Renal cortex interstitium (tissue), 15 donors: ENCODE results near the gene PROK1. TPM values are rescaled to one million over a fixed set of nuclear protein-coding genes. Genes with fewer than 3 reads are reported as not detected.
"Not testable (repeated sequence)": the region's sequence is repeated elsewhere in the genome, so short reads cannot be mapped to it uniquely, and the experiment has no call there.

ENCODE experiments used
- DNase-seq, 11 donors: peaks; one replicate each; pipeline ENCODE4 v3.0.0-alpha.2; 2013; ENCODE audit warnings: low read depth in 9 of 11, low spot score in 4 of 11; ENCODE audit errors: extremely low read depth in 1 of 11
- long read RNA-seq, 16 experiments: transcript quantifications; one replicate each; lab custom pipeline, GENCODE V29; 2026
- polyA plus RNA-seq, 3 donors: library from polyadenylated mRNA; unstranded; fragments of 120-200 nt; gene quantifications; one replicate each; pipeline ENCODE4 v1.2.1, GENCODE V29; 2013; ENCODE audit not compliant: insufficient read length in 3 of 3

Gene PROK1, protein sequence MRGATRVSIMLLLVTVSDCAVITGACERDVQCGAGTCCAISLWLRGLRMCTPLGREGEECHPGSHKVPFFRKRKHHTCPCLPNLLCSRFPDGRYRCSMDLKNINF
- polyA plus RNA-seq = under 1 TPM in 2 of 3 donors, not detected in 1; 0.07 to 0.12 TPM
- long read RNA-seq, donor 1 = 0 reads
- long read RNA-seq, donor 2 = 0 reads
- long read RNA-seq, donor 3 = 0 reads
- long read RNA-seq, donor 4 = 0 reads
- long read RNA-seq, donor 5 = 0 reads
- long read RNA-seq, donor 6 = 0 reads
- long read RNA-seq, donor 7 = 0 reads
- long read RNA-seq, donor 8 = 0 reads
- long read RNA-seq, donor 9 = 0 reads
- long read RNA-seq, donor 10 = 0 reads
- long read RNA-seq, donor 11 = 0 reads
- long read RNA-seq, donor 12 = 0 reads
- long read RNA-seq, donor 13 = 0 reads
- long read RNA-seq, donor 14 = 0 reads
- long read RNA-seq, donor 15 = 0 reads
- long read RNA-seq, donor 16, partial matches to known transcripts = 0 of 1 reads
- long read RNA-seq, donor 16, other reads (novel, unspliced or antisense) = 0 of 1 reads

DNA sequence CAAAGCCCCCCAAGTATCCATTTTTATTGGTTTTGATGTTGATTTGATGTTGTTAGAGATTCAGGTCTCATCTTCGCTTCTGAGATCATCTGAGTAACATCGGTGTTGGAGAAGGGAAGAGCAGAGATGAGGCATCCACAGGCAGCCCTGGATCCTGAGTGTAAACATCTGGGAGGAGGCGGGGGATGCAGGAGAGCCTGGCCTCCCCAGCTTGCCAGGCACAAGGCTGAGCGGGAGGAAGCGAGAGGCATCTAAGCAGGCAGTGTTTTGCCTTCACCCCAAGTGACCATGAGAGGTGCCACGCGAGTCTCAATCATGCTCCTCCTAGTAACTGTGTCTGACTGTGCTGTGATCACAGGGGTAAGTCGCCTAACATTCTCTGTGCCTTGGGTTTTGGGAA is at the start of gene PROK1:
Gene PROK1, plus strand, starts transcription at position 221 of the 400 bp plus-strand sequence. Its CDS starts 68 bp downstream, at position 289.
- no peak for DNase-seq

DNA sequence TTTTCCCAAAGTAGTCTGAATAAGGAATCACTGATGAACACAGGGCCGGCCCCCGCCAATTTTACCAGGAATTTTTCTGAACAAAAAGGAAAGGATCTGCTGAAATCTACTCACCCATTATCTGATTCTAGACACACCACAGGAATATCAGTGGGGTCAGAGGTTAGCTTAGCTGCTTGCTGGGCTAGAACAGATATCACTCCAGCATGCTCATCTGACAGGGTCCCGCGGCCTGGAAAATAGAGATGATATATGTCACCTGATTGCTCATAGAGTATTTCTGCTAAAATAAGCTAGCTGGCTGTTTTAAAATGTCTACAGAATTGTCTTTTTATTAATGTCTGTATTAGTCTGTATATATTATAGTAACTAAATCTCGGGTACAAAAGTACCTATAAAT is 47.1 kb upstream of the PROK1 start:
- no peak for DNase-seq

DNA sequence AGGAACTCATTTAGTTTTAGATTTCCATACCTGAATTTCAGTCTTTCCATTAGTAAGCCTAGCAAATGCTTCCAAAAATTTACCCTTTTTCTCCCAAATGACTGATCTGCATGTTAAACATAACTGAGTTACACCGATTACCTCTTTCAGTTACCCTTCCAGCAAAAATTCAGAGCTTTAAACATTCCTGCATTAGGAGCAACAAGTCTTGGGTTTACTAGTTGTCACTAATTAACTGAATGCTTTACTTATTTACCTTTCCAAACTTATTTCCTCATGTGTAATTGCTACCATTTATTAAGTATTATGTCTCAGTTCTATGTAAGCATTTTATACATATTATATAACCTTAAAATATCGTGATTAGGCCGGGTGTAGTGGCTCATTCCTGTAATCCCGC is 46.5 kb upstream of the PROK1 start:
- DNase-seq = no peak

DNA sequence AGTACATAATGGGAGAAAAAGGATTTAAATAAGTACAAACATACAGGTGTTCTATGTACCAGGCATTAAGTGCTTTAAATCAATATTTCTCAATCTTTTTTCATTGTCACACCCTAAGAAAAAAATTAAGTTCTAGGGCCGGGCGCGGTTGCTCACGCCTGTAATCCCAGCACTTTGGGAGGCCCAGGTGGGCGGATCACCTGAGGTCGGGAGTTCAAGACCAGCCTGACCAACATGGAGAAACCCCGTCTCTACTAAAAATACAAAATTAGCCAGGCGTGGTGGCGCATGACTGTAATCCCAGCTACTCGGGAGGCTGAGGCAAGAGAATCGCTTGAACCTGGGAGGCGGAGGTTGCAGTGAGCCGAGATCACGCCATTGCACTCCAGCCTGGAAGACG is 44.5 kb upstream of the PROK1 start:
- DNase-seq = not testable (repeated sequence)

DNA sequence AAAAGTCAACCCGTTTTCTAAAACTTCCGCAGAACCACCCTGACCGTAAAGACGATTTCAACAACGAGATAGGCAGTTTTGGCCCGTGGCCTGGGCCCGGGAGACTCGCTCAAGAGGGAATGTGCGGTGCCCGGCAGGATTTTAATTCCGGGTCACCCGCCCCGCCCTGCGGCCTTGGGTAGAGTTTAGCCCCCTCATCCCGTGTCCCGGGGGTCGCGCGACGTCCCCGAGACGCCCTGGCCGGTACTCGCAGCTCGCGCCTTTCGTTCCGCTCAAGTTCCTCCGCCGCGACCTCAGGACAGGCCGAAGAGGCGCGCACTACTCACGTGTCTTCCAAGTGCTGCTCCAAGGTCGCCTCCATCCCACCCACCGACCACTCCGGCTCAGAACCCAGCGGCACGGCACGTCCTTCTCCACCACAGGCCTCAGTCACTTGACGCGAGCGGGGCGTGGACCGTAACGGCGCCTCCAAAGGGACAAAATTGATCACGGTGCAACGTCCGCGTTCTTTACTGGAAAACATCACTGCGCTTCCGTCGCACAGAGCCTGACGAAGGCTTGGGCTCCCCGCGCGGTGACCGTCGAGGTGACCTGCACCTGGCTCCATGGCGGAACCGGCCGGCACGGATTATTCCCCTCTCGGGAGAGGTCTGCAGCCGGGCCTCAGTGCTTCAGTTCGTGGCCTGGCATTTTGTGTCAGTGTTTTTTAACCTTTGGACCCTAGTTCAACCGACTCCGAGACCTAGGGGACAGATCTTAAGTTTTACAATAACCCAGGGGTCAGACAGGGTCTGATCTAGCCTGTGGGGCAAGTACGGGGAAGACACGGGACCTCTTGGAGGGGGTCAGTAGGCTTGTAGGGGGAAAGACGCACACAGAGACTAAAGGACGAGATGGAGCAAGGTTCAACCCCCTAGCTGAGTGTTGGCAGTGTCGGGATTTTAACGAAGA is 43.4 kb upstream of the PROK1 start, which contains the start of gene LAMTOR5:
Gene LAMTOR5, minus strand, starts transcription at position 435 of the 951 bp plus-strand sequence. Its CDS starts 74 bp downstream, at position 361.
- DNase-seq = peak; percentile 82 to 95 (median 91)

DNA sequence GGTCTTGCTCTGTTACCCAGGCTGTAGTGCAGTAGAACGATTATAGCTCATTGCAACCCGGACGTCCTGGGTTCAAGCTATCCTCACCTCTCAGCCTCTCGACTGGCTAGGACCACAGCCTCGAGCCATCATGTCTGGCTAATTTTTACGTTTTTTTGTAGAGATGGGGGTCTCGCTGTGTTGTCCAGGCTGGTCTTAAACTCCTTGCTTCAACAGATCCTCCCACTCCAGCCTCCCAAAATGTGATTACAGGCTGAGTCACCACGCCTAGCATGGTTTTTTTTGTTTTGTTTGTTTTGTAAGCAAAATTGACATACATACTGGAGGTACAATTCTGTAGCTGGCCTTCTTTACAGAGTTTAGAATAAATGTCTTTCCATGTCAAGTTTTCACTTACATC is 42.5 kb upstream of the PROK1 start:
- no peak for DNase-seq

DNA sequence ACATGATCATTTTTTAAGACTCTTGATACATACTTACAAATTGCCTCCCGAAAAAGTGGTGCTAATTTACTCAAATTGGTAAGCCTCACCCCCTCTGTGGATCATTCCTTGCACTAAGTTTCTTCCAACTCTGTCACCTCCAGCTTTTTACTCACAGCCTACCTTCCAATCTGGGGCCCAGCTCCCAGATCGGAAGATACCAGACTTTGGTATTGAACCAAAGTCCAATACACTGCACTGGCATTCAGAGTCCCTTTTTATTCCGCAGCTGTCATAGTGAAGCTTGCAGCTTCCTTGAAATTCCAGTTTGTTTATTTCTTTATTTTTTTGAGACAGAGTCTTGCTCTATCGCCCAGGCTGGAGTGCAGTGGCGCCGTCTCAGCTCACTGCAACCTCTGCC is 41.6 kb upstream of the PROK1 start:
- no peak for DNase-seq

DNA sequence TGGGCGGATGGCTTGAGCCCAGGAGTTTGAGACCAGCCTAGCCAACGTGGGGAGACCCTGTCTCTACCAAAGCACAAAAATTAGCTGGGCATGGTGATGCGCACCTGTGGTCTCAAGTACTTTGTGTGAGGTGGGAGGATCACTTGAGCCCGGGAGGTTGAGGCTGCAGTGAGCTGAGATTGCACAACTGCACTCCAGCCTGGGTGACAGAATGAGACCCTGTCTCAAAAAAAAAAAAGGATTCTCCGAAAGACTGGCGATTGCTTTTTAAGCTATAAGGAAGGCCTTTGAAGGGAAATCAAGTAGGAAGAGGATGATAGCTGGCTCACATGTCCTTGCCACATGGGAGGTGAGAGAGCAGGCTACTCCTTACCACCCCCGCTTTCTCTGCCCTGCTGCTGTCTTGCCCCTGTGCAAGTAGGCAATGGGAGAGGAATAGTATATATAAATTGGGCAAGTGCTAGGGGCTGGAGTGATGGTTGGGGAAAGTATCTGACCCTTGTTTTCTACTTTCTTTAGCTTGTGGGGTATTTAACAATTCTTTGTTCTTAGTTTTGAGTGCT is 39.7 kb upstream of the PROK1 start:
- no peak for DNase-seq

DNA sequence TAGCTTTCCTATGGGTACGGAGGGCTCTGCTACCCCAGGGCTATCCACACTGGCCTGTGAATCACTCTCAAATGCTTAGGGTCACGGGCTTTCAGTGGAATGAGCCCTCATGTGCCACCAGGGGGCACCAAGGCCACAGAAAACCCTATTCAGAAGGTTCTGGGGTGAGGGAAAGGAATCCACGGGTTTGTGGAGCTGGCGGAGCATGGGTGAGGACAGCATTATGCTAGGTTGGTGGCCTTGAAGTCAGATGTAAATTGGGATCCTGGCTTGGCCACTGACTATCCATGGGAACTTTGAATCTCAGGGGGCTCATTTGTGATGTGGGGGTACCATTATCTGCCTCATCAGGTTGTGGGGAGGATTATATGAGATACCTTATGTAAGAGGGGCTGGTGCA is 38.4 kb upstream of the PROK1 start:
- peak in 4 of 11 donors; percentile 39 to 56 (median 48) for DNase-seq

DNA sequence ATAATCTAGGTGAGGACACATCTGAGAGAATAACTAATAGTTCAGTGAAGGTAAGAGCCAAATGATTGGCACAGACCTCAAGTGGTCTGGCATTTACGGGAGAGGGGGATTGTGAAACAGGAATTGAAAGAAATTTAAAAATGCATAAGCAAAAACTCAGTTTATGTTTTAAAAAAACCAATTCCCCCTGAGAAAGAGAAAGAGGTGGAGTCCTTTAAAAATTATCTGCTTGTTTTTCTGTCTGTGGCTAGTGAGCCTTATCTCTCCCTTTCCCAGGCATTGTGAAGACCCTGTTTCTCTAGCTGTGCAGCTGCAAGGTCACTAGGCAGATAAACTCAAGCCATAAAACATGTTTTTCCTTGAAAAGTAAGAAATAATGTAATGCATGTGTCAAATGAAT is 37.9 kb upstream of the PROK1 start:
- not testable (repeated sequence) for DNase-seq

DNA sequence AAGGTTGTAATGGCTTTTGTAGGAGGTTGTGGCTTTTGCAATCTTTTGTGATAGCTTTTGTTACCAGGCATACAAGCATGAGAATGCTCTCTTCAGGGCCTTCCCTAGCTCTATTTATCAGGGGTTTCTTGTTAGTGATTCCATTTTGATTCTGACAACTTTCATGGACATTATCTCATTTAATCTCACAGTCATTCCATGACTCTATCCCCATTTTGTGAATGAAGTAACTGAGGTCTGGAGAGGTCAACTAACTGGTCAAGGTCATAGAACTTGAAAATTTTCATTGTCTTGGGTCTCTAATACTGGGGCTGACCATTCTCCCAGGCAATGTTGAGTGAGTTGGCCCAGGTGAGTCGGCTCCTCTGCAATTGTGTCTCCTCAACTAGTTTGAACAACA is 32.2 kb upstream of the PROK1 start:
- DNase-seq = no peak

DNA sequence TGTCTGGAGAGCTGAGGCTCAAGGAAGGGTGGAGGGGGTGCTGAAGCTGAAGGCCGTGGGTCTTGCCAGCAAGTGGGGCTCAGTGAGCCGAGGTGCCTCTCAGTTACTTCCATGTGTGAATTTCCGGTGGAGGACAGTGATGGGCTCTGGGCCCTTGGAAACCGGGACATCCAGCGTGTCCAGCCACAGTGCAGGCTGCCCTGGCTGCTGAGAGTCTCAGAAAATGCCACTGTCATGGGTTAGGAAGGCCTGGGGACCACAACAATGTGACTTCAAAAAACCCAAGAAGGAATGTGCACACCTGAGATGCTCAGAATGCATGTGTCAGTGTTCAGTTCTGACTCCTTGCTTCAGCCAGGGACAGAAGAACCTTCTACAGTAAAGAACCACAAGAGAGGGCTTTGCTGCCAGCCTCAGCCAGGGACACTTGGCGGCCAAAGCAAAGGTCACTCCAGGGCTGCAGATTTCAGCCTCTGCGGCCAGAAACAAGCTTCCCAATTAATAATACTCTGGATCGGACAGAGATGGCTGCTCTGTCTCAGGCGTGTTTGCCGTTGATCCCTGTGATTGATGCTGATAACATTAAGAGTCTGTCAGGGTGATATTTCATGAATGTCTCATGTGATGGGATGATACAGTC is 30.8 kb upstream of the PROK1 start:
- DNase-seq = no peak

DNA sequence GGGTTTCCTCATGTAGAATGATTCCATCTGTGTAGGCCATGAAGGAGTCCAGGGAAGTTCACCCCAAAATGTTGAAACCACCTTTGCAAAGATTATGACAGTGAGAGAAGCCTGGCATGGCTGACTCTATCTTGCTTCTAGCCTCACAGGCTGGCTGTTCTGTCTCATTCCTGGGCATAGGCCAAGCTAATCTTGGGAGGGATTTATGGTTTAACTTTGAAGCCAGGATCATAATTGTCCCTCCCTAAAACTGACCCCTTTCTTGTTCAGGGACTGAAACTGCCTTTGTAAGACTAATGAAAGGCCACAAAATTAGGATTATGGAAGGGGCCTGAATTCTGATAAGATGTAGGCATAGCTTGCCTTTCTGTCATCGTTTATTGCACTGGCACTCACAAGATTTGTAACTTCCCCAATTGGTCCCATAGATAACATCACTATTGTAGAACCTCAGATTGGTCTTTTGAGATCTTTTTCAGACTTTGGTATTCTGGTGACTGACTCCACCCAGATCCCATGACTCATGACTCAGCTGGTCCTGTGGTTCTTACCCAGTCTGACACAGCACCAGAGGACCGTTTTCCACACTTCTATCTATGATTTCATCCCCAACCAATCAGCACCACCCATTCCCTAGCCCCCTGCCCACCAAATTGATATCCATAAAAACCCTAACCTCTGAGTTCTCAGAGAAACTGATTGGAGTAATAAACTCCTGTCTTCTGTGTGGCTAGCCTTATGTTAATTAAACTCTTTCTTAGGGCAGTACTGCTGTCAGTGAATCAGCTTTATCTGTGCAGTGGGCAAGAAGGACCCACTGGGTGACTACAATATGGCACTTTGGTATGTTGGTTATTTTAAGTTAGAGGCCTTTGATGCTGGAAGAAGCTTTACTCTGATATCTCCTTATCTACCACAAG is 29.8 kb upstream of the PROK1 start:
- DNase-seq = no peak

DNA sequence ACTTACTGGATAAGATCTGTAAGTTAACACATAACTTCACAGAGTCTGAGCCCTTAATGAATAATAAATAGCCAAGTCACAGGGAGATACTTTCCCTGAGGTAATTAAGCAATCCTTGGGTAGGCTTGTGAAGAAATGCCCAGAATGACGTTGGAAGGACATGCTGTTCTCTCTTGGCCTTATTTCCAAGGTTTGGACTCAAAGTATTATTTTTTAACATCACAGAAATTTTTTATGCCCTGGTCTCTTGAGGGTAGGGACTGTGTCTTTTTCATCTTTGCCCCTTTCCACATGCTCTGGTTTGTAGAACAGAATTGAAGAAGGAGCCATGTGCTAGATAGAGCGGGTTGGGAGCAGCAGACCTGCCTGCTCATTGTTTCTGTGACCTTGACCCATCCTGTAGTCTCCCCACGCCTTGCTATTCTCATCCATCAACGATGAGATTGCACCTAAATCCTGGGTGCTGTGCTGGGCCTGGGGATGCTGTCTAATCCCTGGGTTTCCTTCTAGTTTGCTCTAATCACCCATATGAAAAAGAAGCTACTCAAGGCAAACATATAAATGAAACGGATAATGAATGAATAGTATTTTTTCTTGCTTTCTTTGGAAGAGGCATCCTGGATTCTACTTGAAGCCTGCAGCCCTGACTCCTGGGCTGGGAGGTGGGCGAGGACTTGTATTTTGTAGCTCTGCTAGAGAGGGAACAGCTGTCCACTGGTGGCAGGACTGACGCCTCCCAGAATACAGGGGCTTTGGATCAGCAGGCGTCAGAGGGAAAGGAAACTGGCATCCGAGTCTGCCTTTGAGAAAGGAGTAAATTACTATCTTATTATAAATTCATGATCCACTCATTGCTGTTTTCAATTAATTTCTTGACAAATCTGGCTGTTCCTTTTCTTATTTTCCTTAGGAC is 26.0 kb upstream of the PROK1 start:
- DNase-seq = no peak

DNA sequence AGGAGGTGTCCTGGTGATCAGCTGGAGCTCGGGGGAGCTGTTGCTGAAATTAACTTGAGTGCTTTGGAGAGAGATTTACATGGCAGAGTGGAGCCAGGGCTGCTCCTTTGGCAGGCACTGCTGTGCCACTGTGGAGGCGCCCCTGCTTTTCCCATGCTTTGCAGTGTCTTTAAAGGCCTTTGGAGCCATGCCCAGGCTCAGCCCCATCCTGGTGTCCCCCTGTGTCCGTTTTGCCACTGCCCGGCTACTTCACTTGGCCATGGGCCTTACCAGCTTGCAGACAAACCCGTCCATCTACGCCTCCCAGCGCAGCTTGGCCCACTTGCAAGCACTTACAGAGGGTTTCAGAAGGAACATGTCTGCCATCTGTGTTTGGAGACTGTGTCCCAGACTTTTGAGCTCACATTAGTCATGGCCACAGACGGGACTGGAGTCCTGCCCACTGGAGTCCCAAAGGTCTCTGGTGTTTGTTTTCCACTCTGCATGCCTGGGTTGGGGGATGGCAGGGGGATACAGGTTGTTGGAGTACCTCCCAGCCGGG is 25.3 kb upstream of the PROK1 start:
- no peak for DNase-seq

DNA sequence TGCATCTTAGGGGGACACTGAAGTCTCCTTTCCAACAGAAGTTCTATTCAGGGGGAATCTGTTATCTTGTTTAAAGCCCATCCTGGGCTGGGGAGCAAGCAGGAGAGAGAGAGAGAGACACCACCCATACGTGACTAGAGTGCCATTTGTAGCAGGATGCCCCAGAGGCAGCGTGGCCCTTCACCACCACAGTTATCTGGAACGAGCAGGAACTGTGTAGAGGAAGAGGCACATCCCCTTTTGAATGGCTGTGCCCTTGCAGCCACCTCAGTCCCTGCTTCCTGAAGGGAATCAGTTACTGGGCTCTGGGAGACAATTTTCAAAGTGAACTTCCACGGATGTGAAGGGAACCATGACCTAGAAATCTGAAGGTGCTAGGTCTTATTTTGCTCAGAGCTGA is 24.1 kb upstream of the PROK1 start:
- no peak for DNase-seq

DNA sequence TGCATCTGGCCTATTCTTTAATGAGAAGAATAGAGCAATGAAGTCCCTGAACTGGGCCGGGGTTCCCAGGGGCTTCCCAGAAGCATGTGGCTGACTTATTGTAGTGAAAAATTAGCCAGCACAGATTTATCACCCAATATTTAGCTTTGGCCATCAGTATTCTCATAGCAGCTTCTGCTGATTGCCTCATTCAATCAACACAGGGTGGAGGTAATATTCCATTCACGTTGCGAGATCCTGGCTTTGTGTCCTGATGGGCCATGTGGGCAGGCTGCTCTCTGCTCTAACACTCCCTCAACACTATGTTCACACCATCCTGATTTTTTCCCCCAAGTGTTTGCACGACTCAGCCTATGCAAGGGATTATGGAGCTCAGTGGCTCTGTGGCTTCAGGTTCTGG is 22.0 kb upstream of the PROK1 start:
- DNase-seq = no peak
